Activated CD8-positive, alpha-beta memory T cell treated with anti-CD3 and anti-CD28 coated beads, Interleukin-2, amount 50 U/mL, for 48 hours (primary cell): Measurements from ENCODE around the gene STK11.
A peak's percentile ranks its signal among the peaks of the same experiment; 100 is the strongest.

Experiments used
- DNase-seq: peaks from one replicate; pipeline ENCODE4 v3.0.0-alpha.2; 2020

Gene STK11

GRCh38 chr19:1252221-1252820 is 46.7 kb downstream of the STK11 start:
- peak; percentile 80 for DNase-seq

DNA sequence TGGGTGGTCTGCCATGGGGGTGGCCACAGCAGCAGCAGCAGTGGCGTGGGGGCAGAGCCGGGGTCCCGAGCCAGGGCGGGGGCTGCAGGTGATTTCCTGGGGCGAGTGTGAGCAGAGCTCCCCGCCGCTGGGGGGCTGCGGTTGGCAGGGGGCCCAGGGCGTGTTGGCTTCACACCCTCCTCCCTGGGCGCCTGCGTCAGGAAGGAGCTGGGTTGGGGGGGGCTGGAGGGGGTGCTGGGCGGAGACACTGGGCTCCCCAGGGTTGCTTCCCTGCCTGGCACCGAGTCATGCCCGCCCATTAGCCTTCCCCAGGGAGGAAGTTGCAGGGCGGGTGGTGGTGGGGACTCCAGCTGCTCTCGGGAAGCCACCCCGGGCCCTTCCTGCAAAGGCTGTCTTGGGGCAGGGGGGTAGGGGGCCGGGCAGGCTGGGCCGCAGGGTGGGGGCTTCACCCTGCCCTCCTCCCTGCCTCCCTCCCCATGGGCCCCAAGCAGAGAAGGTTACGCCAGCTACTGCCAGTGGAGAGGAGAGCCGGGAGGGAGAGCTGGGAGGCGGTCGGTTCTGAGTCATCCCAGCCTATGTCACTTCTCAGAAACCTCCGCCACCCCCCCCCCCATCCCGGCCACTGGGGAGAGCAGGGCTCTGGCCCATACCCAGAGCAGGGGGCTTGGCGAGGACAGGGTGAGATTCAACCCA is 47.4 kb downstream of the STK11 start:
- DNase-seq: peak; percentile 85

- DNase-seq: no peak
Measured at GRCh38 chr19:1253514-1254080, 48.0 kb downstream of the STK11 start.

DNA sequence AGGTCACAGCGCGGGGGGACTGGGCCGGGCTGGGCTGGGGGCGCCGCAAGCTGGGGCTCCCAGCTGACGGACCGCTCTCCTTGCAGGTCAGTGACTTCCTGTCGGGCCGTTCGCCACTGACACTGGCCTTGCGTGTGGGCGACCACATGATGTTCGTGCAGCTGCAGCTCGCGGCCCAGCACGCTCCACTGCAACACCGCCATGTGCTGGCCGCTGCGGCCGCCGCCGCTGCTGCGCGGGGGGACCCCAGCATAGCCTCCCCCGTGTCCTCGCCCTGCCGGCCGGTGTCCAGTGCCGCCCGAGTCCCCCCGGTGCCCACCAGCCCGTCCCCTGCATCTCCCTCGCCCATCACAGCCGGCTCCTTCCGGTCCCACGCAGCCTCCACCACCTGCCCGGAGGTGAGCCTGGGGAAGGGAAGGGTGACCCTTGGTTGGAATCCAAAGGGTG is 48.5 kb downstream of the STK11 start:
- DNase-seq: no peak

DNA sequence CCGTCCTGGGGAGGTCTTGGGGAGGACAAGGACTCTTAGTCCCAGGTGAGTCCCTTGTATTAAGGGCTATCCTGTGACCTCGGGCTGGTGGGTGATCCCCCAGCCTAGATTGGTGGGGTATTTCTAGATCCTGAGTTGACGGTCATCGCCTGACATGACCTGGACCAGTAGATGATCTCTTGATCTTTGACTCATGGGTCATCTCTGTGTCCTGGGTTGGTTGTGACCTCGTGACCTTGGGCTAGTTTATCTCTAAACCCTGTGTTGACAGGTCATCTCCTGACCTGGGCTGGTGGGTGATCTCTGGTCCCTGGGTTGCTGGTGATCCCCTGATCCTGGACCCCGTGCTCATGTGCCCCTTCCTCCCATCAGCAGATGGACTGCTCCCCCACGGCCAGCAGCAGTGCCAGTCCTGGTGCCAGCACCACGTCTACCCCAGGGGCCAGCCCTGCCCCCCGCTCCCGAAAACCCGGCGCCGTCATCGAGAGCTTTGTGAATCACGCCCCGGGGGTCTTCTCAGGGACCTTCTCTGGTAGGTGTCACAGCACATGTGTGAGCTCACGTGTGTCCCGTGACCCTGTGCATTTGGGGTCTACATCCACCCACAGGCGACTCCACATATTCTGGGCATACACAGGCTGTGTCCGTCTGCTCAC is 49.1 kb downstream of the STK11 start:
- DNase-seq: no peak

- no peak for DNase-seq
Measured at GRCh38 chr19:1255186-1256161, 49.9 kb downstream of the STK11 start.

DNA sequence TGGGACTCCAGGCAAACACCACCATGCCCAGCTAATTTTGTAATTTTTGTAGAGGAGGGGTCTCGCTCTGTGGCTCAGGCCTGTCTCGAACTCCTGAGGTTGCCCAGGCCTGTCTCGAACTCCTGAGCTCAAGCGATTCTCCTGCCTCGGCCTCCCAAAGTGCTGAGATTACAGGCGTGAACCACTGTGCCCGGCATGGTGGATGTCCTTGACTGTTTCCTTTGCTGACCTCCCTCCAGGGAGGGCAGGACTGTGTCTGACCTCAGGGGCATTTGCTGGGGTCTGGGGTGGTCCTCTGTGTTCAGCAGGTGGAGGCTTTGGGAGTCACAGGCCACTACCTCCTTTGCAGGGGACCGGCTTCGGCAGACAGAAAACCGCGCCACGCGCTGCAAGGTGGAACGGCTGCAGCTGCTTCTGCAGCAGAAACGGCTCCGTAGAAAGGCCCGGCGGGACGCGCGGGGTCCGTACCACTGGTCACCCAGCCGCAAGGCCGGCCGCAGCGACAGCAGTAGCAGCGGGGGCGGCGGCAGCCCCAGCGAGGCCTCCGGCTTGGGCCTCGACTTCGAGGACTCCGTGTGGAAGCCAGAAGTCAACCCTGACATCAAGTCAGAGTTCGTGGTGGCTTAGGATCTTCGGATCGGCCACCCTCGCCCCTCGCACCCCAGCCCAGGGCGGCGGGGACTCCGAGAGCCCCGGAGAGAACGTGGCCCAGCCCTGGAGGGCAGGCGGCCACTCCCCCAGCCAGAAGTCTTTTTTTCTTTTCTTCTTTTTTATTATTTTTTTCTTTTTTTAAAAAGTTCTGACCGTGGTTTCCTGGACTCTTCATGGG is 51.3 kb downstream of the STK11 start:
- no peak for DNase-seq

DNA sequence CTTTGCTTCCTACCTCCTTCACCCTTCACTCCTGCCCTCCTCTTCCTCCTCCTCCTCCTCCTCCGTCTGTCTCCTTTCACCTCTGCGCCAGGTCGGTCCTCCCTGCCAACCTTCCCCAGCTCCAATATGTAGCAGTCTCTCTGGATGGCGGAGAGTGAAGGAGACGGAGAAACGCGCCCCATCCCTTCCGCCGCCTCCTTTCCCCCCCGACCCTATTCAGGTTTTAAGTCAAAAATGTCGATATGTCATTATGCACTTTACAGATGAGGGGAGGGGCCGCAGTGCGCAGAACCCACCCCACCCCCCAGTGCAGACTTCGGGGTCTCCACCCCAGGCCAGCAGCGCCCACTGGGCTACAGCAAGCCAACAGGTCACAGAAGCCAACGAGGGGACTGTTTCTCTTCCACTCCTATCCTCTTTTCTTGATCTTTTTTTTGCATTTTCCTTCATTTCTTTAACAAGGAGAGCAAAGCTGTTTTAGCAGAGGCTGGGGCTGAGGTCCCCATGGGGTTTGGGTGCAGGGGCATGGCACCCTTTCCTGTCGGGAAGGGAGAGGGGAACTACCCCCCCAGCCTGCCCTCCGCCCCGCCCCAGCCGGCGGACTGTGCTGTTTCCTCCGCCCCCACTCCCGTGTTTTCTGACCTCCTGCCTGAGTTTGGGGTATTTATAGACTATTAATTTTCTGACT is 52.0 kb downstream of the STK11 start:
- DNase-seq: no peak

DNA sequence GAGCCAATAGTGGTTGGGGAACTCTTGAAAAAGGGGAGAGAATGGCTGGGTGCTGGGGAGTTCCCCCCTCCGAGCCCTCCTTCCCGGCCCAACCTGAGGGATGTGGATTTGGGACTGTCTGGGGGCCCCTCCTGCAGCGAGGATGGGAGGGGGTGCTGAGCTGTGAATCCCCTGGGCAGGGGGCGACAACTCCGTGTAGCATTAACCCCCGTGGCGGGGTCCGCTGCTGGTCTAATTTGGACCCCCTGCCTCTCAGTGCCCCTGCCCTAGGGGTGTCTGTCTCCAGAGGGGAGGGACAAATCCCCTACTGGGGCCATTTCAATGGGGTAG is 52.5 kb downstream of the STK11 start:
- no peak for DNase-seq

- DNase-seq: no peak
Measured at GRCh38 chr19:1258707-1259205, 53.2 kb downstream of the STK11 start.

DNA sequence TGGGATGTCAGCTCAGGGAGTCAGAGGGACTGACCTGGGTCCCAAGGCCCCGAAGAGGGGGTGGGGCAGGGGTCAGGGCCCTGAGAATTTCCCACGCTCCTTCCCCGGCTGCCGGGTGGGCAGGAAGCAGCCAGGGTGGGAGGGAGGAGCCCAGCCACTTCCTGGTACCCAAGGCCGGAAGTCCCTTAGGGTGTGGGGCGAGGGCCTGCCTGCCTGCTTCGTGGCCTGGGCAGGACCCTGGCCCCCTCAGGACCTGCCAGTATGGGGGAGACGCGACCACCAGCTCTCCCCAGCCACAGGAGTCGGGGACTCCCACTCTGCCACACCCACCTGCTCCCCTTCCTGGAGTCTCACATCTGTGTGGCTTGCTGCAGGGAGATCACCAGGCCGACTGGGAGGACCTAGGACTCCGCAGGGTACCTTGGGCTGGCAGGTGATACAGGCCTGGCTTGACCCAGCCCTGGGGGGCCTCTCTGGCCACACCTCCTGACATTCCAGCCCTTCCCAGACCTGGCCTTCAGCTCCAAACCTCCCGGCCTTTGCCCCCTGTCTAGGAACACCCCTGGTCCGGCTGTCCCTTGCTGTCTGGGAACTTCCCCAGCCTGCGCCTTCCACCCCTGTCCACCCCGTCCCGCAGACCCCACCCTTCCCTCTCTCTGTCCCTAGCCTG is 53.8 kb downstream of the STK11 start:
- peak; percentile 84 for DNase-seq

DNA sequence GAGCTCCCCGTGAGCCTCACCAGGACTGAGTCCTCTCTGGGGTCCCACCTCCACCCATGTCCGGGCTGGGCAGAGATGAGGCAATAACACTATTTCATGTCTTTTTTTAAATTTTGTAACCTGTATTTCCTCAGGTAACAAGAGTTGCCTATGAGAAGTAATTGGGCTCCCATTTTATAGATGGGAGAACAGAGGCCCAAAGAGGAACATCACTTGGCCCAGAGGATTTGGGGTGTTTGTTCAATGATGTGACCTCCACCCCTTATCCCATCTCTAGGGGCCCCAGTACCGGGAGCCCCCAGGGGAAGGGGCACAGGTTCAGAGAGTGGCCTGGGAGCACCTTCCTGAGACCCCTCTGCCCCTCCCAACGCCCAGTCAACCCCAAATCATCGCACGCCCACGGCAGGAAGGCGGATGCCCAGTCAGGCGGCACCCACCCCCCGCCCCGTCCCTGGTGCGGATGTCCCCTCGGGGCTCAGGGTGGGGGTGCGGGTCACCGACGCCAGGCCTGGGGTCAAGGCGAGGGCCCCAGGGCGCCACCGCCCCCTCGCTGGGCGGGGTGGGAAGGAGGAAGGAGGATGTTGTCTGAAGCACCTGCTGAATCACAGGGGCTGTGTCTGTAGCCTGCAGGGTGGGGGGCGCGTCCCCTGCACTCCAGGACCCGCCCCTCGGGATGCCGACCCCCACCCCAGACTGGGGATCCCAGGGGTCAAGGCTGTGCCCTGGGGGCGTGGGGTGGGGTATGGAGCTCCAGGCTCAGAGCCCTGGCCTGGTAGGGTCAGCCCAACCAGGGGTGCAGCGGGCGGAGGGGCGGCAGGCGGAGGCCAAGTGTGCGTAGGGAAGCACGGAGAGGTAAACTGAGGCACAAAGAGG is 54.5 kb downstream of the STK11 start:
- peak; percentile 80 for DNase-seq

GRCh38 chr19:1260749-1261537 is 55.4 kb downstream of the STK11 start:
- peak; percentile 98 for DNase-seq

- peak; percentile 66 for DNase-seq
Measured at GRCh38 chr19:1261538-1261797, 55.9 kb downstream of the STK11 start.

DNA sequence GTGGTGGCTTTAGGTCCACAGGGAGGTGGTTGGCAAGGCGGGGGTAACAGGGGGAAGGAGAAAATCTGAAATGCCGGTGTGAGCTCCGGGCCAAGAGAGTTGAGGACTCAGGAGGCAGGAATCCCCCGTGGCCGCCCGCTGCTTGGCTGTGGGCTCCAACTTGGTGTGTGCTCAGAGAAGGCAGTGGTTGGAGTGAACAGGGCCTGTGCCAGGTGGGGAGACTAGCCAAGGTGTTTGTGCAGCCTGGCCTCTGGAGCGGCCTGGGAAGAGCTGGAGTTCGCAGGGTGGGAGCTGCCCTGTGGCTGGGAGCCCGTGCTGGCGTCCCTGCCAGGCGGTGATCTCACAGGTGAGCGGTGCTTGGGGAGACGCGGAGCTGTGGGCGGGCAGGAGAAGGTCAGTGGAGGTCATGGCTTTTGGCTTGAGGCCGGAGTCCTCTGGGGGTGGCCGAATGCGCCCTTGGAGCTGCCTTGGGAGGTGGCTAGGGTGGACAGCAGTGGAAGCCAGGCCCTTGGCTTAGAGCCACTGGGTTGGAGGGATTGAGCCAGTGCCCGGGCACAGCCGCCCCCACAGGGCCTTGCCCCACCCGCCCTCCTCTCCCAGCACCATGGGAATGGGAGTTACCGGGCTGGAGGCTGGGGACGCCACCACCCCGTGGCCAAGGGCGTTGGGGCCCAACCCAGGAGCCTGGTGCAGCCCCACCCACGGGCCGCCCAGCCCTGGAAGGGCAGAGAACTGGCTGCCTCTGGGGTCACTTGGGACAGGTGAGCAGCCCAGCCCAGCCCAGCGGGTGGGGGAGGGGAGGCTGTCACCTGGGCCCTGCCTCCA is 56.4 kb downstream of the STK11 start:
- no peak for DNase-seq

GRCh38 chr19:1262623-1263123 is 57.1 kb downstream of the STK11 start:
- no peak for DNase-seq

GRCh38 chr19:1263188-1263587 is 57.6 kb downstream of the STK11 start:
- DNase-seq: no peak
